ENCODE results near the gene SPAAR. TPM values are rescaled to one million over a fixed set of nuclear protein-coding genes. Genes with fewer than 3 reads are reported as not detected.

SPAAR gene
- total RNA-seq, 6 donors from 2014 or later = 3.3 to 19.9 (median 8.5) TPM

DNA sequence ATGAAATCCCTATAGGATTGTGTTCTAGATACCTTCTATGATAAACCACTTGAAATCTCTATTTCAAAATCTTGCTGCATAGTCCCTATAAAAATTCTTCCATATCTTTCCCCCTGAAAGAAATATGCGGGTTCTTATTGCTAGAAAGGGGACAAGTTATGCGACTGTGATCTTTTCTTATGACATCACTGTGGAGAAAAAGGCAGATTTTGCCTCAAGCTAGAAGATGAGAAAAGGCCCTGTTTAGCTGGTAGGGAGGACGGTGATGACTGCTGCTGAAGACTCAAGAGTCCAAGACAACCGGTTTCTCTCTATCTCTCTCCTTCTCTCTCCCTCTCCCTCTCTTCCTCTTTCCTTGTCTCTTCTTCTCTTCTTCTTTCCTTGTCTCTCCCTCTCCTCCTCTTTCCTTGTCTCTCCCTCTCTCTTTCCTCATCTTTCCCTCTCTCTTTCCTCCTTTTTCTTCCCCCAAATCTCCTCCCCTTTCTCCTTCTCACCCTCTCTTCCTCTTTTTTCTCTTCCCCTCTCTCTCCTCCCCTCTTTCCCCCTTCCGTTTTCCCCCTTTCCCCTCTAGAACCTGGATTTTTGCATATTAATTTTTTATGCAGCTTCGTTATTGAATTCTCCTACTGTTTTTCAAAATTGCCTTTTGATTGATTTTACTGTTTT lies 43.4 kb downstream of the SPAAR start:
- no peak for DNase-seq
- Histone ChIP-seq H3K36me3 (no peaks in the 10 kb centered on the region), H3K4me1 (peaks cover 9 to 21% (median 13%) of the 10 kb centered on the region in 4 donors), H3K27me3 (no peaks in the 10 kb centered on the region), H3K9me3 (no peaks in the 10 kb centered on the region), H3K4me3 (no peak overlapping the region), H3K27ac (peak overlapping the region in 3 of 4 donors; percentile 19 to 65 (median 30))
- 84 to 87% methylated on average over 6 of the region's 6 CpGs for WGBS, 2 donors
- ATAC-seq (ENCODE audit: low FRiP score in 2 of 2) = no peak
- TF ChIP-seq POLR2A (IDR thresholded peaks at IDR 0.05) (no peak), POLR2AphosphoS5 (IDR thresholded peaks at IDR 0.05) (no peak), EP300 (IDR thresholded peaks at IDR 0.05) (no peak)
- TF ChIP-seq, protein P1, sequence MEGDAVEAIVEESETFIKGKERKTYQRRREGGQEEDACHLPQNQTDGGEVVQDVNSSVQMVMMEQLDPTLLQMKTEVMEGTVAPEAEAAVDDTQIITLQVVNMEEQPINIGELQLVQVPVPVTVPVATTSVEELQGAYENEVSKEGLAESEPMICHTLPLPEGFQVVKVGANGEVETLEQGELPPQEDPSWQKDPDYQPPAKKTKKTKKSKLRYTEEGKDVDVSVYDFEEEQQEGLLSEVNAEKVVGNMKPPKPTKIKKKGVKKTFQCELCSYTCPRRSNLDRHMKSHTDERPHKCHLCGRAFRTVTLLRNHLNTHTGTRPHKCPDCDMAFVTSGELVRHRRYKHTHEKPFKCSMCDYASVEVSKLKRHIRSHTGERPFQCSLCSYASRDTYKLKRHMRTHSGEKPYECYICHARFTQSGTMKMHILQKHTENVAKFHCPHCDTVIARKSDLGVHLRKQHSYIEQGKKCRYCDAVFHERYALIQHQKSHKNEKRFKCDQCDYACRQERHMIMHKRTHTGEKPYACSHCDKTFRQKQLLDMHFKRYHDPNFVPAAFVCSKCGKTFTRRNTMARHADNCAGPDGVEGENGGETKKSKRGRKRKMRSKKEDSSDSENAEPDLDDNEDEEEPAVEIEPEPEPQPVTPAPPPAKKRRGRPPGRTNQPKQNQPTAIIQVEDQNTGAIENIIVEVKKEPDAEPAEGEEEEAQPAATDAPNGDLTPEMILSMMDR (IDR thresholded peaks at IDR 0.05) = no peak

DNA sequence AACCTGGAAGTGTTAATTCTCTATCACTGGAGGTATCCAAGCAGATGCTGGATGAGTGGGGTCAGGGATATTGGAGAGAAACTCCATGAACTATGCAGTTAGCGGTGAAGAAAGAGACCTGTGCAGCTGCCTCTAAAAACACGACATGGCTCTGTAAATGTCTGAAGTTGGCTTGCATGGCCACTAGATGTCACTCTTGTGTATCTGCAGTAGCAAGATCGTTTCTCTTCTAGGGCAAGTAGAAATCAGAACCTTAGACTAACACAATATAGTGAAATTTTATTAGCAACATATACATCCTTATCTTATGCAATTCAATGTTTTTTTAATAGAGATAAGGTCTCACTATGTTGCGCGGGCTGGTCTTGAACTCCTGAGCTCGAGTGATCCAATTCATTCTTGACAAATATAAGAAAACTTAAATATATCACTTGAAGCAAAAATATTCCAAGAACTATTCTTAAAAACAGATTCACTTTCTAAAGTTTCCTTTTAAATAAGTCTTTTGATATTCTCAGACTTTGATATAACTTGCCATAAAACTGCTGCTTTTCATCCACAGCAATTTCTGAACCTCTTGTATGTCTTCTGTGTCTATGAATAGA lies 45.8 kb downstream of the SPAAR start:
- WGBS, 2 donors = 12 to 17% methylated on average over 6 of the region's 6 CpGs
- peaks cover 0 to 7% (median 2%) of the 10 kb centered on the region in 4 donors for H3K4me1 ChIP-seq
- peak in 1 of 2 donors; percentile 62 for DNase-seq
- H3K4me3 ChIP-seq = no peak overlapping the region
- peak; percentile 79 to 91 for ATAC-seq (ENCODE audit: low FRiP score in 2 of 2)
- H3K27ac ChIP-seq = no peak overlapping the region
- H3K9me3 ChIP-seq = no peaks in the 10 kb centered on the region
- H3K36me3 ChIP-seq = no peaks in the 10 kb centered on the region
- no peak for TF ChIP-seq EP300 (IDR thresholded peaks at IDR 0.05)
- TF ChIP-seq, protein P1 (IDR thresholded peaks at IDR 0.05) = peak; percentile 64 to 84 (median 71)
- no peaks in the 10 kb centered on the region for H3K27me3 ChIP-seq

DNA sequence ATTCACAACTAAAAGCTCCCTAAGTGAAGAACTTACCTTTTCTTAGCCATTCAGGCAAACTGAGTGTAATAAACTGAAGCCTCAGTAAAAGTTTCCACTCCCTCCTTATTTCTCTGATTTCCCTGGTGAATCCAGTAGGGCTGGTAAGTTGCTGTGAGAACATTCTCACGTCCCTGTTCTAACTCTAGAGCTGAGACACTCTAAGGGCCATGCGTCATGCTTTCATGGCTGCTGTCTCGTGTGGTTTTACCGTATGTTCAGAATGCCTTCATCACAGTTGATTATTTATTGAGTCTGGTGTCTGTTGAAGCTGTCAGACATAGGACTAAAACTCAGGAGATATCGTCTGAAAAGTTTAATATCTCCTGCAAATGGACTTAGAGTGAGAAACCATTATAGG lies 47.4 kb downstream of the SPAAR start:
- no peaks in the 10 kb centered on the region for H3K9me3 ChIP-seq
- DNase-seq (no peak), ATAC-seq (ENCODE audit: low FRiP score in 2 of 2) (no peak)
- 86 to 87% methylated on average over 5 of the region's 5 CpGs for WGBS, 2 donors
- no peaks in the 10 kb centered on the region for H3K27me3 ChIP-seq
- H3K4me3 ChIP-seq = no peak overlapping the region
- TF ChIP-seq POLR2A (IDR thresholded peaks at IDR 0.05) = no peak
- no peak overlapping the region for H3K27ac ChIP-seq
- no peaks in the 10 kb centered on the region for H3K36me3 ChIP-seq
- peaks cover 0 to 4% (median 3%) of the 10 kb centered on the region in 4 donors for H3K4me1 ChIP-seq

DNA sequence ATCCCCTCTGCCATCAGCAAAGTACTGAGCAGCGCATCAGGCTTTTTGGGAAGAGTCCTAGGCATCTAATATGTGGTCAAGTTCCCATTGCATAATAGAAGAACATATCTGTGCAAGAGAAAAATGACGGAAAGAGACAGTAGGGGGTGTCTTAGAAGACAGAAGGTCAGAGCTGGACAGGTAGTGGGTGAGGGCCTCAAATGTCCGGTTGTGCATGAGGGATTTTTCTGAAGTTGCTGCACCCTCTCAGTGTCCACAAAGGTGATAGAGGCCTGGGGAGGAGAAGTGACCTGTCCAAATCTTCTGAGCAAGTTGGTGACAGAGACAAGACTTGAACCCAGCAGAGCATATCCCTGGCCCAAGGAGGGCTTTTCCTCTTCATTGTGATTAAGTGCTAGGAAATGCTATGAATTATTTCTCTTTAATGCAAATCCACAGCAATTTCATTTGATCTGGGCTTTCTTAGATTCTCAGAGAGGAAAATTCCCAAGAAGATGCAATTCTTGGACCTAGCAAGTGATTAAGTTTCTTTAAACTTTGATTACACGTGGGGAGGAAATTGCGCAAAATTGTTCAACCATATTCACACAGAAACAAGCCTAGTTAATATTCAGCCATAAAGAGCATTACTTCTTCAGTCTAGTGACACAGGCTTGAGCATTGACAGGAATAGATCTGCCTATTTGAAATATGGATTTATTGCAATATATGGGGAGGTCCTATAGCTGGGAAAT lies 49.0 kb downstream of the SPAAR start, which contains the start of gene OR2S2:
Gene OR2S2 (minus strand): TSS at position 51 of the 734 bp plus-strand sequence. CDS start 56 bp downstream, outside the sequence.
- Histone ChIP-seq H3K27me3 (no peaks in the 10 kb centered on the region), H3K4me1 (peaks cover 0 to 3% (median 1%) of the 10 kb centered on the region in 4 donors), H3K27ac (no peak within 1 kb of the TSS), H3K9me3 (no peaks in the 10 kb centered on the region), H3K4me3 (no peak within 1 kb of the TSS), H3K36me3 (no peaks in the 10 kb centered on the region)
- WGBS, 2 donors = 75% methylated on average over 5 of the region's 5 CpGs
- ATAC-seq (ENCODE audit: low FRiP score in 2 of 2) (no peak), DNase-seq (no peak)
- no peak for TF ChIP-seq POLR2A (IDR thresholded peaks at IDR 0.05)
- no peak for TF ChIP-seq EP300 (IDR thresholded peaks at IDR 0.05)
- TF ChIP-seq POLR2AphosphoS5 (IDR thresholded peaks at IDR 0.05) = no peak
- TF ChIP-seq, protein P1 (IDR thresholded peaks at IDR 0.05) = no peak

DNA sequence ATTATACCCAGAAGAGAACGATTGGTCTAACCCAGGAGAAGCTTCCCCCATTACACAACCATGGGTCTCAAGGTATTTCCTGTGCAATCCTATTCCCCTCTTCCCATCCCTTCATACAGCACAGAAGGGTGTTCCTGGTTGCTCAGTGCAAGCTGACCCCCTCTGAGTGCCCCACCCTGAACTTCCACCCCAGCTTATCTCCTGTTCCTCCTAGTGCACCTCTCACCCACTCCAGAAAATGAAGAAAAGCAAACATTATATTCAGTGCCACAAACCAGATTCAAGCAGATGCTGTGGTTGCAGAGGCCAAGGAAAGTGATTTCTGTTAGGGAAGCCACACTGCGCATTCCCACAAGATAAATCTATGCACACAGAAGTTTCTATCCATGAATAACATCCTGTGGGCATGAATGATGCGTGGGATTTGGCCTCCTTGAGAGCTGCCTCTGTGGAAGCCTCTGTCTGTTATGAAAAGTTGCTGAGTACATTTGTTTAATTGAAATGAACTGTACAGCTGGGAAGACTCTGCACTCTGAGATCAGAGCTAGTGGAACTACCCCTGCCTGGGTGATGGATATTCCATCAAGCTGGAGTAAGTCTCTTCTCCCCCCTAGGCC lies 50.9 kb downstream of the SPAAR start:
- peaks cover 0 to 3% (median 0%) of the 10 kb centered on the region in 4 donors for H3K4me1 ChIP-seq
- no peaks in the 10 kb centered on the region for H3K27me3 ChIP-seq
- WGBS, 2 donors = 68 to 69% methylated on average over 3 of the region's 3 CpGs
- ATAC-seq (ENCODE audit: low FRiP score in 2 of 2) (no peak), DNase-seq (no peak)
- no peak overlapping the region for H3K27ac ChIP-seq
- H3K9me3 ChIP-seq = no peaks in the 10 kb centered on the region
- H3K4me3 ChIP-seq = no peak overlapping the region
- TF ChIP-seq EP300 (IDR thresholded peaks at IDR 0.05) (no peak), POLR2A (IDR thresholded peaks at IDR 0.05) (no peak), POLR2AphosphoS5 (IDR thresholded peaks at IDR 0.05) (no peak)
- TF ChIP-seq, protein P1 (IDR thresholded peaks at IDR 0.05) = no peak
- H3K36me3 ChIP-seq = no peaks in the 10 kb centered on the region

Data from upper lobe of left lung (tissue), 6 donors.